HG03575 (cell line): Measurements from ENCODE around the gene EPHA10.
"Not testable (repeated sequence)": the region's sequence is repeated elsewhere in the genome, so short reads cannot be mapped to it uniquely, and the experiment has no call there.

Experiments
- ATAC-seq: cut with Tn5 transposase; IDR thresholded peaks from one replicate; pipeline ENCODE4 v1.9.1; 2021; ENCODE audit not compliant: unreplicated experiment, insufficient number of reproducible peaks, low FRiP score; ENCODE audit errors: extremely low read depth

Gene EPHA10

GRCh38 chr1:37691497-37692077 is 73.3 kb downstream of the EPHA10 start:
- ATAC-seq = no peak

DNA sequence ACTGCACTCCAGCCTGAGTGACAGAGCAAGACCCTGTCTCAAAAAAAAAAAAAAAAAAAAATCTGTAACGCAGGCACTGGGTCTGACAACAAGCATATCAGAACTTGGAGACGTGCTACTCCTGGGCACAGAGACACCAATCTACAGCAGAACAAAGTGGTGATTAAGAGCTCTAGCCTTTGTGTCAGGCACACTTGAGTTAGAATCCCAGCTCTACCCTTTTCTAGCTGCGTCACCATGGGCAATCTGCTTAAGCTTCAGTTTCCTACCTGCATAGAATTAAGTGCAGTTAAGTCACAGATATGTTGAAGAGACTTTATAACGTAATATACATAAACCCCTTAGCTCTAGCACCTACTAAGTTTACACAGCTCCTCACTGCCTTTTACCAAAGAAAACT is 76.0 kb downstream of the EPHA10 start:
- no peak for ATAC-seq

DNA sequence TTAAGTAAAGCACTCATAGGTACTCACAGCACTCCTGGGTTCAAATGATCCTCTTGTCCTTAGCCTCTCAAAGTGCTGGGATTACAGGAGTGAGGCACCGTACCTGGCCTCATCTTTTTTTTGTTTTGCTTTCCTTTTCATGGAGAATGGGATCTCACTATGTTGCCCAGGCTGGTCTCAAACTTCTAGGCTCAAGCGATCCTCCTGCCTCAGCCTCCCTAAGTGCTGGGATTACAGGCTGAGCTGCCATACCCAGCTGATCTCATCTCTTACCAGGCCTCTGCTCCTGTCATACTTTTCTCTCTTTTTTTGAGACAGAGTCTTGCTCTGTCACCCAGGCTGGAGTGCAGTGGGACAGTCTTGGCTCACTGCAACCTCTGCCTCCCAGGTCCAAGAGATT is 77.2 kb downstream of the EPHA10 start:
- not testable (repeated sequence) for ATAC-seq

DNA sequence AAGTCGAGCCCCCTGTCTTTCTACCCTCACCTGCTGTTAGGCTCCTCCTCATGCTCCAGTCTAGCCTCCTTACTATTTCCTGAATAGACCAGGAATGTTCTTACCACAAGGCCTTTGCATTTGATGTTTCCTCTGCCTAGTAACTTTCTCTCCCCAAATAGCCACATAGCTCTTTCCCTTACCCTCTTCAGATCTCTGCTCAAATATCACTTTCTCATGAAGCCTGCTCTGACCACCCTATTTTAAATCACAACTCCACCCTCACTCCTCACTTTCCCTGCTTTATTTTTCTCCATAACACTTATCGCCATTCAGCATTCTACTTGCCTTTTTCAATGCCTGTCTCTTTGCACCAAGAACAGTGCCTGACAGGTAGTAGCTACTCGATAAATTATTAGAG is 79.2 kb downstream of the EPHA10 start:
- ATAC-seq = no peak

- ATAC-seq = not testable (repeated sequence)
Measured at GRCh38 chr1:37684182-37684581, 80.7 kb downstream of the EPHA10 start.

DNA sequence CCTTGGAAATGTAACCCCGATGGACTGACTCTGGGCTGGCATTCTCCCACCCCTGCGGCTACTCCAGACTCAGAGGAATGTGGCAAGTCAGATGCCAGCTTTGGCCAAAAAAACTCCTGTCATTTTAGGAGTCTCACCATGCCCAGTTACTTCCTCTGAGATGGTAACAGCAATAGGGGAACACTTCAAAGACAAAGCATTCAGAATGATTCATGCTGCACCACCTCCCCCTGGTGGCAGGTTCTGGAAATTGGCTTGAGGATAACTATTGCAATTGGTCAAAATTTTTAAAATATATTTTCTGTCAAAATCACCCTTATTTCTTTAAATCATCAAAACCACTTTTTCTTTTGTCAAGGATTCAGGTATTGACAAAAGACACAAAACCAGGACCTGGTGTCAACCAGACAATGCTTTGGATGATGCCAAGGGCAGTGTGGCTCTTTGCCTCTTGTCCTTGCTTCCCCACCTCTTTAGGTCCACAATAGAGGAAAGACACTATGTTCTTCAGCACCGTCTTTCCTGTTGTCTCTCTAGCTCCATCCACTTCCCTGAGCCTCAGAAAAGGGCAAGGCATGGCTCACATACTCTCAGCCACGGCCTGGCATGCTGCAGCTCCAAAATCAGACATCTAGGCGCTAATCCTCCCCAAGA is 82.5 kb downstream of the EPHA10 start:
- ATAC-seq = no peak

- ATAC-seq = no peak
Measured at GRCh38 chr1:37680933-37681332, 84.0 kb downstream of the EPHA10 start.

- ATAC-seq = no peak
Measured at GRCh38 chr1:37677808-37678207, 87.1 kb downstream of the EPHA10 start.

DNA sequence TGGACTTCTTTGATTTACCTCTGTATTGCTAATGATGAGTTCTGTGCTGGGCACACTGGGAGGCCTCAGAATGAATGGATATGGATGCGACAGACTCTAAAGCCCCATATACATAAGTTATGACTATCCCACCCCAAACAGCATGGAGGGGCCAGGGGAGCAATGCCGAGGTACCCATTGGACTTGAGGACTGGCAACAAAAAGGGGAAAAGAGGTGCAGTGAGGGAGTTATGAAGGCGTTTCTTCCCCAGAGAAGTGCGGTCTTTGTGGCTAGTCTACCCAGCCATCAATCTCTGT is 87.8 kb downstream of the EPHA10 start:
- no peak for ATAC-seq

DNA sequence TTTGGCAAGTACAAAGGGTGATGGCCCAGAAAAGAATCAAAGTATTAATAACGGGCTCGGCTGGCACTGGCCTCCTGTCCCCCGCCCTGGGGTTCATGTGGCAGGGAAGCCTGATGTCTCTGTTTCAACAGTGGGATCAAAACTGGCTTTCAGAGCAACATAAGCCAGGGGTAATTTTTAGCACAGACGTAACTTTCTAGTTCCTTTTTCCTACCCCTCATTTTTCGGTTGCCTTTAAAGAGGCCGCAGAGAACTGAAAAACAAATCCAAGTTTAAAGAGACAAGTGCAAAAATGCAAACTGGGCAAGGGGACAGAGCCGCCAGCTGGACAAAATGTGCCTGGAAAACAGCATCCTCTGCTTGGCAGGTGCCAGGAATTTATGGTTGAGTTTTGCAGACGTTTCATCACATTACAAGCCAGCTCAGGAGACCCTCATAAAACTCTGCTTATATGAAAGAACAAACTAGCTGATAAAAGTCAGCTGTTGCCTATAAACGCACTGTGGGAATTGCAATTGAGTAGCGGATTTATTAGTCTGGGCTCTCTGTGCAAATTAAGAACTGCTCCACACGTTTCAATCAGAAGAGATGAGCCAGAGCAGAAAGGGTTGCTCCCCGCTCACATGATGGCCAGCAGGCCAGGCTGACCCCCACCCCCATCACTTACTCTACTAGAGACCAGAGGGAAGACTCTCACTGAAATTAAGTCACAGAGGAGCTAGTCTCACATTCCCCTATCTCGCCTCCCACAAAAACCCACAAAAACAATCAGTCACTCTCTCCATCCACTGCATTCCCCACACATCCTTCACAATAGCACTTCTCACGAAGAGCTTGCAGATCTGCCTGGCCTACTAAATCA is 88.4 kb downstream of the EPHA10 start:
- no peak for ATAC-seq

GRCh38 chr1:37673920-37674319 is 91.0 kb downstream of the EPHA10 start:
- no peak for ATAC-seq

- no peak for ATAC-seq
Measured at GRCh38 chr1:37672136-37672870, 92.6 kb downstream of the EPHA10 start.

DNA sequence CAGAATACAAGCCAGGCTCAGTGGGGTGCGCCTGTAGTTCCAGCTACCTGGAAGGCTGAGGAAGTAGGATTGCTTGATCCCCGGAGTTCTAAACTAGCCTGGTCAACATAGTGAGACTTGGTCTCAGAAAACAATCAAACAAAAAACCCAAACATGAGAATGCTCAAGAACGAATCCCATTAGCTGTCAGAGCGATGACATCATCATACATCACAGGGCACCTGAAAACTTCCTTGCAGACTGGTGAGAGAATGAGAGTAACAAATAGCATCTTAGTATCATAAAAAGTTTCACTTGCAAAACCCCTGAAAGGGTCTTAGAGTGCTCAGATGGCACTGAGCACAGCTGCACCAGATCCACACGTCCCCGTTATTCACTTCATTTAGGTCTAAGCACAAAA is 93.7 kb downstream of the EPHA10 start:
- no peak for ATAC-seq

- no peak for ATAC-seq
Measured at GRCh38 chr1:37670133-37670532, 94.8 kb downstream of the EPHA10 start.

- ATAC-seq = no peak
Measured at GRCh38 chr1:37667023-37667671, 97.8 kb downstream of the EPHA10 start.

- no peak for ATAC-seq
Measured at GRCh38 chr1:37666241-37666867, 98.6 kb downstream of the EPHA10 start.
